Smooth muscle cell of the pulmonary artery (primary cell): ENCODE results near the gene ISLR. TPM values are rescaled to one million over a fixed set of nuclear protein-coding genes. Genes with fewer than 3 reads are reported as not detected.

Experiments
- total RNA-seq: library from RNA; depleted of rRNA; stranded (reverse); fragments of >200 nt; gene quantifications from 2 replicates; pipeline ENCODE4 v1.2.3, GENCODE V29; 2014

The ISLR gene, protein sequence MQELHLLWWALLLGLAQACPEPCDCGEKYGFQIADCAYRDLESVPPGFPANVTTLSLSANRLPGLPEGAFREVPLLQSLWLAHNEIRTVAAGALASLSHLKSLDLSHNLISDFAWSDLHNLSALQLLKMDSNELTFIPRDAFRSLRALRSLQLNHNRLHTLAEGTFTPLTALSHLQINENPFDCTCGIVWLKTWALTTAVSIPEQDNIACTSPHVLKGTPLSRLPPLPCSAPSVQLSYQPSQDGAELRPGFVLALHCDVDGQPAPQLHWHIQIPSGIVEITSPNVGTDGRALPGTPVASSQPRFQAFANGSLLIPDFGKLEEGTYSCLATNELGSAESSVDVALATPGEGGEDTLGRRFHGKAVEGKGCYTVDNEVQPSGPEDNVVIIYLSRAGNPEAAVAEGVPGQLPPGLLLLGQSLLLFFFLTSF
- total RNA-seq = 35.0 and 134 TPM in 2 replicates

GRCh38 chr15:74173380-74174218 lies at the start of gene ISLR:
ISLR (plus strand) TSS chr15:74173710; CDS start chr15:74174859, 1,149 bp downstream.

GRCh38 chr15:74130155-74130848 lies 43.2 kb upstream of the ISLR start, which contains the start of gene ISLR2:
ISLR2 (plus strand) TSS chr15:74130586; CDS start chr15:74132755, 2,169 bp downstream.

GRCh38 chr15:74202452-74203401 lies 29.2 kb downstream of the ISLR start, which contains the start of gene STRA6:
STRA6 (minus strand) TSS chr15:74202787; CDS start chr15:74202267, 520 bp downstream.

Other genes with a start within 250 kb of the ISLR start
- gene LOXL1, start 247.2 kb upstream of the ISLR start, total RNA-seq = 126 and 275 TPM in 2 replicates
- 25.9 and 26.6 TPM in 2 replicates for gene STOML1, start 181.4 kb upstream of the ISLR start, total RNA-seq
- gene PML, start 179.0 kb upstream of the ISLR start, total RNA-seq = 58.3 and 71.4 TPM in 2 replicates
- 0.03 and 0.07 TPM in 2 replicates for gene GOLGA6A, start 91.2 kb upstream of the ISLR start, total RNA-seq
- 0.07 and 0.10 TPM in 2 replicates for gene ISLR2, start 43.1 kb upstream of the ISLR start, total RNA-seq
- 0.59 and 2.6 TPM in 2 replicates for gene STRA6, start 29.1 kb downstream of the ISLR start, total RNA-seq
- 0.07 TPM in 1 of 2 replicates, not detected in the other for gene CCDC33, start 62.6 kb downstream of the ISLR start, total RNA-seq
- 0.26 and 0.50 TPM in 2 replicates for gene CYP11A1, start 193.9 kb downstream of the ISLR start, total RNA-seq